BLaER1 (cell line): ENCODE measurements around the gene MRPL55.

Experiments used
- H3K27ac ChIP-seq: shearing (Covaris generic); formaldehyde crosslinking; 2 replicates; pipeline ENCODE4 v1.8.1; 2022
- H3K27me3 ChIP-seq: shearing (Covaris generic); formaldehyde crosslinking; 2 replicates; pipeline ENCODE4 v1.8.1; 2022
- H3K36me3 ChIP-seq: shearing (Covaris generic); formaldehyde crosslinking; 2 replicates; pipeline ENCODE4 v1.8.1; 2022
- H3K4me1 ChIP-seq: shearing (Covaris generic); formaldehyde crosslinking; 2 replicates; pipeline ENCODE4 v1.8.1; 2022
- H3K4me2 ChIP-seq: shearing (Covaris generic); formaldehyde crosslinking; 2 replicates; pipeline ENCODE4 v1.8.1; 2022
- H3K4me3 ChIP-seq: shearing (Covaris generic); formaldehyde crosslinking; 2 replicates; pipeline ENCODE4 v1.8.1; 2022
- H3K9ac ChIP-seq: shearing (Covaris generic); formaldehyde crosslinking; 2 replicates; pipeline ENCODE4 v1.8.1; 2022
- H3K9me3 ChIP-seq: shearing (Covaris generic); formaldehyde crosslinking; 2 replicates; pipeline ENCODE4 v1.8.1; 2022
- H4K20me1 ChIP-seq: shearing (Covaris generic); formaldehyde crosslinking; 2 replicates; pipeline ENCODE4 v1.8.1; 2022
- Cebpa-rat ChIP-seq: shearing (Covaris generic); IDR thresholded peaks from 2 replicates; pipeline ENCODE4 v1.8.1; 2022

Gene MRPL55

DNA sequence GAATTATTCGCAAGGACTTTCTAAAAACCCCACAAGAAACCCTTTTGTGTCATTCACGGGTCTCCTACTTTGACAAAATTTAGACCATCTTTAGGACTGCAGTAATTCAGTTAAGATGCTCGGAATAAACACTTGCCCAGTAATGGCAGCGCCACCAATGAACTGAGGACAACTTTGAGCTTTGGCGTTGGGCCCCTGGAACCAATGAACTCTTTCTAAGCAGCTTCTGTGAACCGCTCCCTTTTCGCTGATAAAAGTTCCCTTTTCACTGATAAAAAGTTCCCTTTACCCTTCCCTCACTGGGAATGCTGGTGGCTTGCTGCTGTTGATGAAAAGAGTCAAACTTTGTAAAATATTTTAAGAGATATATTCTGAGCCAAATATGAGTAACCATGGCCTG, 1.5 kb upstream of the MRPL55 start:
- no peaks in the 10 kb centered on the region for H3K27me3 ChIP-seq
- 0 out of 2 replicates have a peak overlapping the region, but pooled peaks have one; percentile 87 for H3K4me3 ChIP-seq
- H3K4me2 ChIP-seq, result peak overlapping the region; percentile 85
- H3K9ac ChIP-seq, result no peak overlapping the region
- peaks cover 26% of the 10 kb centered on the region for H3K36me3 ChIP-seq
- H3K9me3 ChIP-seq, result peaks cover 1% of the 10 kb centered on the region; the same call in 1 of the 2 replicates
- peaks cover 25% of the 10 kb centered on the region for H3K4me1 ChIP-seq
- TF ChIP-seq Cebpa-rat, result no peak
- no peak overlapping the region for H3K27ac ChIP-seq
- peaks cover 15% of the 10 kb centered on the region; the same call in 1 of the 2 replicates for H4K20me1 ChIP-seq

DNA sequence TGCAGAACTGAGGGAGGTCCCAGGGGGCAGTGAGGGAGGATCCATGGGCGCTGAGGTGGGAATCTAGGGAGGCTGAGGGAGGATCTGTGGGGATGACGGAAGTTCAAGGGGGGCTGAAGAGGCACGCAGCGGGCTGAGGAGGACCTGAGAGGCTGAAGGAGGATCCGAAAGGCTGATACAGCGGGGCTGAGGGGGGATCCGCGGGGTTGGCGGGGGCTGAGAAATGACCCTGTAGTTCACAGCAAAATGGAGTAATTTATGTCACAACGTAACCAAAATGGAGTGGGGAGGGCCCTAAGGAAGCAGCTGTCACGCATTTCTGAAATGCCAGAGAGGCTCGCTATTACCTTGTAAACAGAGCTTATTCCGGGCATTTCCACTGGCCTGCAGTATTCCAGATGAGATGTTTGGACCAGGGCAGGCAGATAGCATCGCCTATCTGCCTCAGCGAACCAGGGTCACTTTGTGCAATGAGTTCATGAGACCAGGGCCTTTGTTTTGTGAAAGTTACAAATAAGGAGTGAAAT, 926 bp upstream of the MRPL55 start:
- H3K36me3 ChIP-seq, result peaks cover 31% of the 10 kb centered on the region
- peaks cover 15% of the 10 kb centered on the region; the same call in 1 of the 2 replicates for H4K20me1 ChIP-seq
- no peaks in the 10 kb centered on the region for H3K9me3 ChIP-seq
- H3K9ac ChIP-seq, result peak overlapping the region; percentile 87
- peak overlapping the region; percentile 85 for H3K4me2 ChIP-seq
- H3K4me3 ChIP-seq, result peak overlapping the region; percentile 87
- peak overlapping the region; percentile 68 for H3K27ac ChIP-seq
- TF ChIP-seq Cebpa-rat, result no peak
- H3K4me1 ChIP-seq, result peaks cover 25% of the 10 kb centered on the region
- H3K27me3 ChIP-seq, result no peaks in the 10 kb centered on the region

DNA sequence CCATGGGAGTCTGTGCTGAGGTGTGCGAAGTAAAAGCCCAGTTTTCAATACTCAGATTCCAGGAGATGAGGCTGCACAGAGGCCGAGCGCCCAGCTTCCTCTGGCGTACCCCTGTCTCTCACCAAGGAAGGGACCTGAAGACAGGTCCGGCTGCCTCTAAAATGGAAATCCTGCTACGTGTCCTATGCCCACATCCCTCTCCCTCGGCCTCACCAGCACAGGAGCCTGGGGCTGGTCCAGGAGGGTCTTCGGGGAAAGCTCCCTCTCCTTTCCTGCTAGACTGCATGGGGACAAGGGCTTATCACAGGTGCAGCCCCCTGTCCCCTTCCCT, 392 bp downstream of the MRPL55 start:
- Histone ChIP-seq H3K9me3 (no peaks in the 10 kb centered on the region), H3K4me2 (peak overlapping the region; percentile 85), H3K9ac (peak overlapping the region; percentile 87), H3K4me3 (peak overlapping the region; percentile 87), H3K36me3 (peaks cover 33% of the 10 kb centered on the region), H4K20me1 (peaks cover 15% of the 10 kb centered on the region; the same call in 1 of the 2 replicates), H3K27me3 (no peaks in the 10 kb centered on the region), H3K4me1 (peaks cover 31% of the 10 kb centered on the region), H3K27ac (peak overlapping the region; percentile 80)
- TF ChIP-seq Cebpa-rat, result no peak

DNA sequence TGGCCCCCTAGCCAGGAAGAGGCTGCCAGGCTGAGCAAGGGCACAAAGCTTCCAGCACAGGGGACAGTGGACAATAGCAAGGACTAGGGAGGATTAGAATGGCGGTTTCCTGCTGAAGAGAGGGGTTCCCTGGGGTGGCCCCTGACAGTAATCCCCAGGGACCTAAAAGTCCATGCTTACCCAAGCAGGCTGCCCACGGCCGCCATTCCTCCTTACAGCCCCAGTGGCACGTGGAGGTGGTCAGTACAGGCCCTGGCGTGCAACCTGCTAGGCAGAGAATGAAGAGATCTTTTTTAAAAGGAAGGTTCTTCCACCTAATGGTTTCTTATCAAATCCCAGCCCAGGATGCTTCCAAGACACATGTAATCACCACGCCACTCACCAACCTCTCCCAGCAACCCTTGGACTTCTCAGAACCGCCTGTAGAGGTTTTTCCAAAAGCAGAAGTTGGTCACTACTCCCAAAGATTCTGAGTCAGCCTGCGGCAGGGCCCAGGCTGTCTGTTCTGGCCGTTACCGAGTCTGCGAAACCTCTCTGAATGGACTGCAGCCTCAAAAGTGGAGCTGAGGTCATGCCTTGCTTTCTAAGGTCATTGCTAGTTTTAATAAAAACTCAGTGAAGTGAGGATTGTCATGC, 926 bp downstream of the MRPL55 start:
- H3K36me3 ChIP-seq, result peaks cover 33% of the 10 kb centered on the region
- peak overlapping the region; percentile 87 for H3K9ac ChIP-seq
- H3K4me2 ChIP-seq, result peak overlapping the region; percentile 85
- peak overlapping the region; percentile 80; the same call in 1 of the 2 replicates for H3K27ac ChIP-seq
- H3K4me1 ChIP-seq, result peaks cover 34% of the 10 kb centered on the region
- no peaks in the 10 kb centered on the region for H3K9me3 ChIP-seq
- peaks cover 15% of the 10 kb centered on the region; the same call in 1 of the 2 replicates for H4K20me1 ChIP-seq
- TF ChIP-seq Cebpa-rat, result no peak
- peak overlapping the region; percentile 87 for H3K4me3 ChIP-seq
- no peaks in the 10 kb centered on the region for H3K27me3 ChIP-seq

DNA sequence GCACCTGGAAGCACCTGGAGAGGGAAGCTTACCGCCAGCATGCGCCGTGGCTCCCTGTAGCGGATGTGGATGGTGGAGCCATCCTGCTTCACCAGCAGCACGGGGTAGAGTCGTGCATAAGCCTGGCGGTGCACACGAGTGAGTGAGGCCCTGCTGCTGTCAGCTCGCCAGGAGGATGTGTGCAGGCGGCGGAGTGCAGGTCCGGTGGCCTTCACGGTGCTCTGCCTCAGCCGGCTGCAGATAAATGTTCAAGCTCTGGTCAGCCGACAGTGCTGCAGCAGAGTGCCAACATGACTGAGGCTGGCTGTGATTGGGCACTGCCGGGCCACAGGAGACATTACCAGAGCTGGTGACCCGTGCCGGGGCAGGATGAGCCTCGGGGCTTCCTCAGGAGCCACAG, 1.5 kb downstream of the MRPL55 start:
- 0 out of 2 replicates have a peak overlapping the region, but pooled peaks have one; percentile 87 for H3K4me3 ChIP-seq
- H3K9me3 ChIP-seq, result no peaks in the 10 kb centered on the region
- H3K4me2 ChIP-seq, result peak overlapping the region; percentile 85
- H3K4me1 ChIP-seq, result peaks cover 34% of the 10 kb centered on the region
- H3K9ac ChIP-seq, result peak overlapping the region; percentile 87; the same call in 1 of the 2 replicates
- H3K27ac ChIP-seq, result no peak overlapping the region
- H3K36me3 ChIP-seq, result peaks cover 33% of the 10 kb centered on the region
- TF ChIP-seq Cebpa-rat, result no peak
- H3K27me3 ChIP-seq, result no peaks in the 10 kb centered on the region
- H4K20me1 ChIP-seq, result peaks cover 15% of the 10 kb centered on the region; the same call in 1 of the 2 replicates

DNA sequence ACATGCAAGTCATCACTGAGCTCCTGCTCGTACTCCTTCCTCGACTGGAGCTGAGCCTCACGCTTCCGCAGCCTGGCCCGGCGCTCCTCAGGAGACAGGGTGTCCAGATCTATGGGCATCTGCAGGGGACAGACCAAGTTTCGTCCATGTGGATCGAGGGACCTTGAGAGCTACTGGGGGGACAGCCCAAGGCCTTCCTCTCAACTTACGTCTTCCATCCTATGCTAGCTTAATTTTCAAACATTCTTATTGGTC, 2.4 kb downstream of the MRPL55 start:
- Histone ChIP-seq H3K9me3 (no peaks in the 10 kb centered on the region), H3K36me3 (peaks cover 33% of the 10 kb centered on the region), H4K20me1 (peaks cover 23% of the 10 kb centered on the region), H3K4me3 (no peak overlapping the region), H3K27me3 (no peaks in the 10 kb centered on the region), H3K9ac (no peak overlapping the region; the same call in 1 of the 2 replicates), H3K27ac (no peak overlapping the region), H3K4me1 (peaks cover 37% of the 10 kb centered on the region), H3K4me2 (no peak overlapping the region)
- TF ChIP-seq Cebpa-rat, result no peak

DNA sequence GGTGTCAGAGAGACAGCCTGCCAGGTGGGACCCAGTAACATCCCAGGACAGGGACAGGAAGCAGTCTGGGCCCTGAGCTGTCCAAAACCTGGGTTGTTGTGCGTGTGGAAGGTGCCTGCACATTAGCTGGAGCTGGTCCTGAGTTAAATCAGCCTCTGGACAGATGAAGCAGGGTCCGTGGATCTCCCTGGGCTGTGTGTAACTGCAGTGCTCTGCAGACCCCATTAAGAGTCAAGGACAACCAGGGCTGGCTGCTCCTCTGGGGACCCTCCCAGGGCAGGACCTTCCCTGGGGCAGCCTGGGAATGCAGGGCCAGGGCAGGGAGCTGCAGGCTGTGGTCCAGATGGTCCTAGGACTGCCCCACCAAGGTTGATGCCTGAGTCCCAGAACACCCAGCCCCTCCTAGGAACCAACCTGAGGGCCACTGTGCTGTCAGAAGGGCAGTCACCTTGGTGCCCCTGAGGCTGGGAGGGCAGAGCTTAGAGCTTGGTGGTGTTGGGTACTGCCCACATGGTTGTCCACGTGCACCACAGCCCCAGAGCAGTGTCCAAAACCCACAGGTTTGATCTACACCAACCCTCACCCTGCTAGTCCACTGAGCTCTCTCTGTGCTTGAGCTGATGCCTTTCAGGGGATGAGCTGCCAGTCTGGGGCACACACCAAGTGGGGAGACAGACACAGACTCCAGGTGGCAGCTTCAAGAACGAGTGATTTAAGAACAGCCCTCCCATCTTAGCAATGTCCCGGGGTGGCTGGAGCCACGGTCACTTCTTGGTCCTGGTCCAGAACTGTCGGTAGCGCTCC, 2.9 kb downstream of the MRPL55 start:
- Histone ChIP-seq H3K27ac (no peak overlapping the region), H4K20me1 (peaks cover 28% of the 10 kb centered on the region), H3K27me3 (no peaks in the 10 kb centered on the region), H3K4me3 (no peak overlapping the region), H3K4me2 (no peak overlapping the region), H3K9me3 (no peaks in the 10 kb centered on the region), H3K36me3 (peaks cover 33% of the 10 kb centered on the region), H3K9ac (no peak overlapping the region), H3K4me1 (peaks cover 43% of the 10 kb centered on the region)
- TF ChIP-seq Cebpa-rat, result no peak

DNA sequence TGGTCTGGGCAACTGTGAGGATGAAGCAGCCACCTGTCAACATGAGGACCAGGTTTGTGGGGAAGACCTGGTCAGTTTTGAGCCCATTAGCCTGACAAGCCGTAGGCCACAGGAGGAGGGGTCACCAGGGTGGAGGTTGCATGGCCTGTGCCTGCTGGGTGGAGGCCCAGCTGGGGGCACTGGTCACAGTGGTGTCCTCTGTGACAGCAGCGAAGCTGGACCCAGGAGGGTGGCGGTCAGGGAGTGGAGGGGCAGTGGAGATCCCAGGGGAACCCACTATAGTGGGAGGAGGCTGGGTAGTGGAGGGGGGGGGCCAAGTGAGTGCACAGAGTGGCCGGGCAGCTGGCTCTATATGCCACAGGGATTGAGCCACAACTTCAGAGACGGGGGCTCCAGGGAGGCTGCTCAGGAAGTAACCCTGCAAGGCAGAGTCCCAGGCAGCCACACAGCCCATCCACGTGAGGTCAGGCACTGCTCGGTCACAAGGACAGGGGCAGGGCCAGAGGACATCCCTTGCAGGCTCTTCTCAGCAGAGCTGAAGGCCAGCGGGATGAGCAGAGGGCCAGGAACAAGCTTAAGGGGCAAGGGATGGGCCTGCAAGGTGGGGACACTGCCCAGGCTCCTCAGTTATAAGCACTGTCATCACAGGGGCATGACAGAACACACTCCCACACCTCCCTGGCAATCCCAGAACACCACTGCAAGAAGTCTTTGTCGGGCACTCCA, 3.7 kb downstream of the MRPL55 start:
- no peak overlapping the region for H3K27ac ChIP-seq
- no peaks in the 10 kb centered on the region for H3K27me3 ChIP-seq
- peaks cover 41% of the 10 kb centered on the region for H3K36me3 ChIP-seq
- TF ChIP-seq Cebpa-rat, result no peak
- H4K20me1 ChIP-seq, result peaks cover 35% of the 10 kb centered on the region
- H3K9ac ChIP-seq, result no peak overlapping the region
- no peak overlapping the region for H3K4me3 ChIP-seq
- no peaks in the 10 kb centered on the region for H3K9me3 ChIP-seq
- H3K4me1 ChIP-seq, result peaks cover 46% of the 10 kb centered on the region
- H3K4me2 ChIP-seq, result no peak overlapping the region

DNA sequence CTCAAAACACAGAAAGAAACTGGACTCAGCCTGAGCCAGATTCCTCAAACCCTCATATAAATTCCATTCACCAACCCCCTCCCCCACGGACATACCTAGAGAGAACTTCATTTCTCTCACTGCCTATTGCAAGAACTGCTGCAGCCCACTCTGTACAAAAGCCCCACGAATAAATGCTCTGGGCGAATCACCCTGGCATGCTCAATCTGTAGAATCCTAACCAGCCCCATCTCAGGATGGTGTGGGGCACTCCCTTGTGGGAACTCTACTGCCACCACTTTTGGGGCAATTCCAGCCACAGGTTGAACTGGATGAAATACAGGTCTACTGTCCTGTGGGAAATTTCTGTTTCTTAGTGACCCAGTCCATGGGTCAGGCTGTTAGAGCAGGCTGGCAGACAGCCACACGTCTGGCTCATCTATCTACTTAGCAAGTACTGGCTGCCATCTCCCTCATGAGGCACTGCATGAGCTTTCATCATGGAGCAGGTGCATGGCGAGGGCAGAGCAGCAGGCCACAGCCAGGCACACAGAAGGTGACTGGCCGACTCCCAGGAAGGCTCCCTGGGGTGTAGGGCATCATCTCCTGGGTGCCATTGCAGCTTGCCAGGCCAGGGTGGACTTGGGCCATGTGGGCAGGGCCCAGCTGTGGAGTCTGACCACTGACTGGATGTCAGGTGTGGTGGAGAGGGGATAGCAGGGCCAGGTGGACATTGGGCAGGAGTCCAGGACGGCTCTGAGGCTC, 4.4 kb downstream of the MRPL55 start:
- Histone ChIP-seq H4K20me1 (peaks cover 43% of the 10 kb centered on the region), H3K9me3 (no peaks in the 10 kb centered on the region), H3K4me2 (no peak overlapping the region; the same call in 1 of the 2 replicates), H3K27ac (no peak overlapping the region), H3K4me1 (peaks cover 39% of the 10 kb centered on the region), H3K9ac (0 out of 2 replicates have a peak overlapping the region, but pooled peaks have one; percentile 87), H3K27me3 (no peaks in the 10 kb centered on the region), H3K4me3 (no peak overlapping the region), H3K36me3 (peaks cover 48% of the 10 kb centered on the region)
- TF ChIP-seq Cebpa-rat, result no peak
